ENCODE data around the gene CD300LD. TPM values are rescaled to one million over a fixed set of nuclear protein-coding genes. Genes with fewer than 3 reads are reported as not detected.

The CD300LD gene
- total RNA-seq, 4 donors from 2014 or later: not detected

- Histone ChIP-seq H3K4me3 (no peak overlapping the region), H3K27me3 (peaks cover 0 to 65% (median 0%) of the 10 kb centered on the region in 4 donors), H3K36me3 (no peaks in the 10 kb centered on the region), H3K9me3 (no peaks in the 10 kb centered on the region), H3K4me1 (peaks cover 0 to 25% (median 0%) of the 10 kb centered on the region in 3 donors), H3K27ac (no peak overlapping the region)
- no peak for TF ChIP-seq CTCF (IDR thresholded peaks at IDR 0.05)
- no peak for TF ChIP-seq POLR2A (IDR thresholded peaks at IDR 0.05)
- 63 to 76% methylated on average over 6 to 8 of the region's 8 CpGs for WGBS, 2 donors
- no peak for DNase-seq
- intact Hi-C loops (cut with DNase I): no loop called here
Measured at GRCh38 chr17:74597069-74597790, 5.1 kb upstream of the CD300LD start.

- Histone ChIP-seq H3K4me3 (no peak overlapping the region), H3K27me3 (peaks cover 0 to 68% (median 0%) of the 10 kb centered on the region in 4 donors), H3K4me1 (peaks cover 0 to 16% (median 0%) of the 10 kb centered on the region in 3 donors), H3K9me3 (no peaks in the 10 kb centered on the region), H3K36me3 (no peaks in the 10 kb centered on the region), H3K27ac (no peak overlapping the region)
- intact Hi-C loops (cut with DNase I): no loop called here
- DNase-seq: no peak
- TF ChIP-seq POLR2A (IDR thresholded peaks at IDR 0.05): no peak
- 69 to 72% methylated on average over 6 of the region's 6 CpGs for WGBS, 2 donors
Measured at GRCh38 chr17:74595037-74595750, 3.1 kb upstream of the CD300LD start.

GRCh38 chr17:74591503-74591902 lies 580 bp downstream of the CD300LD start:
- TF ChIP-seq POLR2A (IDR thresholded peaks at IDR 0.05): no peak
- TF ChIP-seq CTCF (IDR thresholded peaks at IDR 0.05): no peak
- 46 to 77% methylated on average over 1 of the region's 1 CpG for WGBS, 2 donors
- no peaks in the 10 kb centered on the region for H3K4me1 ChIP-seq
- no peak overlapping the region for H3K4me3 ChIP-seq
- no peaks in the 10 kb centered on the region for H3K36me3 ChIP-seq
- H3K9me3 ChIP-seq: no peaks in the 10 kb centered on the region
- intact Hi-C loops (cut with DNase I): no loop called here
- H3K27me3 ChIP-seq: peaks cover 0 to 69% (median 0%) of the 10 kb centered on the region in 4 donors
- DNase-seq: no peak
- no peak overlapping the region for H3K27ac ChIP-seq

- Histone ChIP-seq H3K27ac (no peak overlapping the region), H3K36me3 (no peaks in the 10 kb centered on the region), H3K4me1 (peaks cover 0 to 8% (median 0%) of the 10 kb centered on the region in 3 donors), H3K9me3 (peaks cover 0 to 4% (median 0%) of the 10 kb centered on the region in 3 donors), H3K4me3 (no peak overlapping the region), H3K27me3 (peaks cover 0 to 48% (median 0%) of the 10 kb centered on the region in 4 donors)
- intact Hi-C loops (cut with DNase I): no loop called here
- no peak for DNase-seq
- TF ChIP-seq POLR2A (IDR thresholded peaks at IDR 0.05) (no peak), CTCF (IDR thresholded peaks at IDR 0.05) (no peak)
- WGBS, 2 donors: 48 to 59% methylated on average over 5 of the region's 5 CpGs
Measured at GRCh38 chr17:74585711-74586110, 6.4 kb downstream of the CD300LD start.

- WGBS, 2 donors: 65% methylated on average over 12 to 14 of the region's 14 CpGs
- H3K4me3 ChIP-seq: no peak overlapping the region
- peaks cover 0 to 8% (median 0%) of the 10 kb centered on the region in 3 donors for H3K4me1 ChIP-seq
- no peaks in the 10 kb centered on the region for H3K36me3 ChIP-seq
- peaks cover 0 to 43% (median 0%) of the 10 kb centered on the region in 4 donors for H3K27me3 ChIP-seq
- TF ChIP-seq CTCF (IDR thresholded peaks at IDR 0.05): no peak
- no peak for TF ChIP-seq POLR2A (IDR thresholded peaks at IDR 0.05)
- H3K27ac ChIP-seq: no peak overlapping the region
- no peak for DNase-seq
- H3K9me3 ChIP-seq: peaks cover 0 to 4% (median 0%) of the 10 kb centered on the region in 3 donors
- intact Hi-C loops (cut with DNase I): no loop called here
Measured at GRCh38 chr17:74584292-74585060, 7.6 kb downstream of the CD300LD start.
